GM12878 (cell line): ENCODE data around the gene P3H3. TPM values are rescaled to one million over a fixed set of nuclear protein-coding genes. Genes with fewer than 3 reads are reported as not detected.
A peak's percentile ranks its signal among the peaks of the same experiment; 100 is the strongest.

ENCODE experiments used
- BCL11A ChIP-seq: IDR thresholded peaks from 2 replicates; pipeline ENCODE4 v1.6.1; 2011; ENCODE audit warnings: low read depth, low read length
- CEBPZ ChIP-seq: fragments of 150-350 bp; IDR thresholded peaks from 2 replicates; pipeline ENCODE4 v1.6.1; 2016; ENCODE audit warnings: low read depth, low read length
- EED ChIP-seq: sonication (generic); IDR thresholded peaks from 2 replicates; pipeline ENCODE4 v1.6.1; 2016; ENCODE audit warnings: antibody characterized with exemption, low read depth
- ELK1 ChIP-seq: IDR thresholded peaks from 2 replicates; pipeline ENCODE4 v1.6.1; 2012; ENCODE audit warnings: low read depth, low read length, improper control_type of control experiment
- HDAC2 ChIP-seq: fragments of 200-600 bp; sonication (generic); IDR thresholded peaks from 2 replicates; pipeline ENCODE4 v1.6.1; 2017
- IRF3 ChIP-seq: fragments of 450-650 bp; IDR thresholded peaks from 2 replicates; pipeline ENCODE4 v1.6.1; 2014; ENCODE audit warnings: mild to moderate bottlenecking
- MYC ChIP-seq: IDR thresholded peaks from 2 replicates; pipeline ENCODE4 v1.6.1; 2011; ENCODE audit warnings: mild to moderate bottlenecking, low read length, moderate library complexity, inconsistent platforms; ENCODE audit not compliant: insufficient read depth, insufficient replicate concordance, insufficient read length, severe bottlenecking
- NFXL1 ChIP-seq: fragments of 450-650 bp; IDR thresholded peaks from 2 replicates; pipeline ENCODE4 v1.6.1; 2017; ENCODE audit warnings: antibody characterized with exemption, mild to moderate bottlenecking, borderline replicate concordance
- PML ChIP-seq: IDR thresholded peaks from 2 replicates; pipeline ENCODE4 v1.6.1; 2012; ENCODE audit warnings: low read length, inconsistent platforms
- RAD21 ChIP-seq: IDR thresholded peaks from 2 replicates; pipeline ENCODE4 v1.6.1; 2011; ENCODE audit warnings: mild to moderate bottlenecking, low read depth, low read length, moderate library complexity; ENCODE audit not compliant: insufficient read depth
- SIX5 ChIP-seq: IDR thresholded peaks from 2 replicates; pipeline ENCODE4 v1.6.1; 2011; ENCODE audit warnings: mild to moderate bottlenecking, low read depth, low read length, moderate library complexity; ENCODE audit not compliant: severe bottlenecking
- YY1 ChIP-seq: IDR thresholded peaks from 2 replicates; pipeline ENCODE4 v1.6.1; 2011; ENCODE audit warnings: low read depth, mild to moderate bottlenecking, low read length
- polyA plus RNA-seq, 11 experiments: library from polyadenylated mRNA; depleted of rRNA in 4 of 11; unstranded in 6 of 11; stranded (reverse) in 5 of 11; fragments of >200 nt; fragmentation: Nextera tagmentation in 4 of 11; fragmentation: Illumina TruSeq in 1 of 11; extraction: Ambion mirVana in 4 of 11; extraction: Trizol in 1 of 11; gene quantifications; 1 replicate in 1 of 11; 2 replicates in 10 of 11; pipeline versions ENCODE4 v1.2.1 to v1.2.3, GENCODE V29; 2011 to 2016; ENCODE audit warnings: inconsistent platforms in 2 of 11, missing spikeins in 2 of 11, low read depth in 1 of 11
- total RNA-seq, 4 experiments: library from RNA; depleted of rRNA in 3 of 4; stranded (reverse); fragments of >200 nt in 3 of 4; fragmentation: Illumina TruSeq in 1 of 4; extraction: Trizol in 1 of 4; gene quantifications; 2 replicates each; pipeline versions ENCODE4 v1.2.1 to v1.2.3, GENCODE V29; 2013 to 2021

Gene P3H3
- total and polyA plus RNA-seq, 10 of the 15 experiments (the other 5 are each of a cell fraction or from before 2014, with no cell fraction given) = 0.03 to 0.21 (median 0.05) TPM; not detected in 7

- TF ChIP-seq CEBPZ (no peak), YY1 (no peak), NFXL1 (no peak), HDAC2 (no peak), IRF3 (no peak), ELK1 (no peak), PML (0 out of 2 replicates have a peak, but pooled peaks have one; percentile 21), EED (no peak), BCL11A (no peak), RAD21 (no peak), SIX5 (no peak), MYC (no peak)
Measured at GRCh38 chr12:6871052-6871957, 43.1 kb downstream of the P3H3 start (continued).
